GM12873 (cell line): ENCODE measurements around the gene EXD1.

Experiments
- CTCF ChIP-seq: IDR thresholded peaks from 2 replicates; pipeline ENCODE4 v1.5.1; 2012; ENCODE audit warnings: low read depth, mild to moderate bottlenecking, moderate library complexity, low read length, control low read depth; ENCODE audit not compliant: insufficient read depth; ENCODE audit errors: missing control alignments

Gene EXD1

GRCh38 chr15:41160639-41161315 lies 69.8 kb downstream of the EXD1 start:
- no peak for TF ChIP-seq CTCF

DNA sequence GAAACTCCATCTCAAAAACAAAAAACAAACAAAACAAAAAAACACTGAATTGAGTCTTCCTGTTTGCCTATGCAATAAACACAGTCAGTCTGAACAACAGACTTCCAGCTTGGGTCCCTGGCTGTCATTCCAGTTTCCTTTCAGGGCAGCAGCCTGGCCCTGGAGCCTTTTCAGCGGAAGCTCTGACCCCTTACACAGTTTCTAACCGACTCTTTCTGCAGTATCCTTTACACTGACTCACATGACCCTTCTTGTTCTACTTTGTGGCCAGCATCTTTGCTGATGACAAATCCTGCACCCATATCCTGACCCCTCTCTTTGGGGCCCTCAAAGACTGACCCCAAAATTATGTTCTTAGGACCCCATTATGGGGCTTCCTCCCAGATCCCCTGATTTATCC lies 76.1 kb downstream of the EXD1 start:
- TF ChIP-seq CTCF = no peak

- no peak for TF ChIP-seq CTCF
These were observed 76.8 kb downstream of the EXD1 start for GRCh38 chr15:41153733-41154132.

GRCh38 chr15:41151451-41152005 lies 79.0 kb downstream of the EXD1 start:
- TF ChIP-seq CTCF = no peak

GRCh38 chr15:41150279-41150678 lies 80.3 kb downstream of the EXD1 start:
- no peak for TF ChIP-seq CTCF

GRCh38 chr15:41148065-41148464 lies 82.5 kb downstream of the EXD1 start:
- no peak for TF ChIP-seq CTCF

GRCh38 chr15:41139619-41140018 lies 90.9 kb downstream of the EXD1 start:
- no peak for TF ChIP-seq CTCF
